AG09309 (cell line): ENCODE measurements around the gene FBXO21.

Experiments
- DNase-seq: peaks from one replicate; pipeline ENCODE4 v3.0.0-alpha.2; 2010; ENCODE audit warnings: low read depth
- H3K4me3 ChIP-seq: 2 replicates; pipeline ENCODE4 v1.5.1; 2011; ENCODE audit warnings: mild to moderate bottlenecking, low read depth, low read length, moderate library complexity; ENCODE audit not compliant: control insufficient read depth
- CTCF ChIP-seq: IDR thresholded peaks from 2 replicates; pipeline ENCODE4 v1.5.1; 2011; ENCODE audit warnings: mild to moderate bottlenecking, low read depth, low read length, inconsistent platforms; ENCODE audit not compliant: insufficient read depth, control insufficient read depth; ENCODE audit errors: missing control alignments

Gene FBXO21

DNA sequence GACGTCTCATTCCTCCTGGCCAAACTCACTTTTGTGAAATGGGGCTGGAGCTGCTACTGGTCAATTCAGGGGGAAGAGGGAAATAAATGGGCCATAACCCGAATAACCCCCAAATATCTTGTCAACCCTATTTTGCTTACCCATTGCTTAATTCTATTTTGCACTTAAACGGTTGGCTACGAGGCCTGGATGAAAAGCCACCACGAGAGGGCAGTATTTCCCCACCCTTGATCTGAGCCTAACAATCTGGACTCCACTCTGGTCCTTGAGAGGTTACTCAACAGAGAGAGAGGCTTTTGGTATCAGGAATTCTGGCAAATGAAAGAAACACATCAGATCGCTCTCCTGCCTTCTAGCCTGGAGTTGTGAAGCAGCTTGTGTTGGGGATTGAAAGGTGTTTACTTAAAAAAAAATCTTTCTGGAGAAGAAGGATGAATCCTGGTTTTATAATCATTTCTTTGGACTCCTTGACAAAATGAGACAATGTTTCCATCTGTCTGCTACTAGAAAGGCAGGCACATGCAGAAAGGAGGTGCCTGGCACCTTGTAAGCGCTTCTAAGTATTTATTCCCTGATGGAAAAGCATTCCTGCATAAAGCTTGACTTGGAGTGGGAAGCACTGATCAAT lies 22.4 kb upstream of the FBXO21 start:
- no peak overlapping the region for H3K4me3 ChIP-seq
- TF ChIP-seq CTCF, result peak; percentile 92
- peak; percentile 46 for DNase-seq

DNA sequence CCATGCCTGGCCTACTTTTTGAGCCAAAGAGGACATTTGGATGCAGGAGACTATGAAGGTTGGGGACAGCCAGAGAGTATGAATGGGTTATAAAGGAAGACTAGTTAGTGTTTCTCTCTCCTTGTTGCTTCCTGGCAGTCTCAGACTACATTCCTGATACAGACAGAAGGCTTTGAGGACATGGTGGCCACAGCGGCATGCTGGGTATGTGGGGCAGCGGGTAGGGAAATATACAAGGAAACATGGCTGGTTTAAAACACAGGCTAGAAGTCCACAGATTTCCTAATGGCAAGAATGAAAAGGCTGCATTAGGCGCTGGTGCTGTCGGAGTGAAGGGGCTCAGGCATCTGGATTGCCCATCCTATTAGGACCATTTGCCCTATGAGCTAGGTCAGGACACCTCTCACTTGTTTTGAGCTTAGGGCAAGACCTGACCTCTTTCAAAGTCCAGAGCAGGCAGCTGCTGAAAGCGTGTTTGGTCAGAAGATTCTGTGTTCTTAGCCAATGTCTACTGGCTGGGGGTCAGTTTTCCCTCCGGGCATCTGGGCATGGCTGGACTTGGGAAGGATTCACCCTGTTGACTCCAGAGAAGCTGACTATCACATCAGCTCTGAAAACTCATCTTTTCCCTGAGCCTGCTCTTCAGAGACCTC lies 20.1 kb upstream of the FBXO21 start:
- H3K4me3 ChIP-seq, result no peak overlapping the region
- TF ChIP-seq CTCF, result no peak
- DNase-seq, result no peak

- no peak overlapping the region for H3K4me3 ChIP-seq
- no peak for TF ChIP-seq CTCF
- no peak for DNase-seq
Observed at GRCh38 chr12:117209626-117210025, 19.4 kb upstream of the FBXO21 start.

- no peak for TF ChIP-seq CTCF
- no peak for DNase-seq
- no peak overlapping the region for H3K4me3 ChIP-seq
Observed at GRCh38 chr12:117208811-117209455, 18.7 kb upstream of the FBXO21 start.

DNA sequence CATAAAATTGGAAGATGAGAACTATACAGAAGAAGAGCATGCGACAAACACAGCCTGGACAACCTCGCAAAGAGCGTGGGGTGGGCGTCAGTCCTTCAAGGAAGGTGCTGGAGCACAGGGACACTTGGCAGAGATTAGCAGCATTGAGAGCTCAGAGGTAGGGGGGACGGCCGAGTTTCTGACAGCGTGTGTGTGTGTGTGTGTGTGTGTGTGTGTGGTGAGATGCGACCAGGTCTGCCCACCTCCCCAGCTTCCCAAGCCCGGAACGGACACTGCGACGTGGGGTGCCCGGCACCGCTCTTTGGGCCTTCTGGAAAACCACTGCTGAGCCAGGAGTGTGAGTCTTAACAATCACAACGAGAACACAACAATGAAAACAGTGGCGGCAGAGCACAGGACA lies 17.9 kb upstream of the FBXO21 start:
- TF ChIP-seq CTCF, result no peak
- no peak overlapping the region for H3K4me3 ChIP-seq
- DNase-seq, result no peak

DNA sequence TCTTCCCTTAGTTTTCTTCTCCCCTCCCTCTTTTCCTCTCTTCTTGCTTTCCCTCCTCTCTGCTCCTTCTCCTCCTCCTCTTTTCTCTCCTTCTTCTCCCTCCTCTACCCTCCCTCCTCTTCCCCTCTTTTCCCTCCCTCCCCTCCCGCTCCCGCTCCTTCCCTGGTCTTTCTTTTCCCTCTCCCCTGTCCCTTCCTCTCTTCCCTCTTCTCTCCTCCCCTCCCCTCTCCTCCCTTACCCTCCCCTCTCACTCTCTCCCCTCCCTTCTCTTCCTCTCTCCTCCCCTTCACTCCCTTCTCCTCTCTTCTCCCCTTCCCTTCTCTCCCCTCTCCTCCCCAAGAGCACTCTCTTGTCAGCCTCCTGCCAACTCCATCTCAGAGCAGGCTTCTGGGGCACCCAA lies 17.4 kb upstream of the FBXO21 start:
- no peak for TF ChIP-seq CTCF
- no peak overlapping the region for H3K4me3 ChIP-seq
- no peak for DNase-seq

GRCh38 chr12:117202556-117202955 lies 12.3 kb upstream of the FBXO21 start:
- no peak for DNase-seq
- TF ChIP-seq CTCF, result no peak
- no peak overlapping the region for H3K4me3 ChIP-seq
